ENCODE measurements around the gene MAPK8IP3. TPM values are rescaled to one million over a fixed set of nuclear protein-coding genes. Genes with fewer than 3 reads are reported as not detected.
A peak's percentile ranks its signal among the peaks of the same experiment; 100 is the strongest.

MAPK8IP3 gene, protein sequence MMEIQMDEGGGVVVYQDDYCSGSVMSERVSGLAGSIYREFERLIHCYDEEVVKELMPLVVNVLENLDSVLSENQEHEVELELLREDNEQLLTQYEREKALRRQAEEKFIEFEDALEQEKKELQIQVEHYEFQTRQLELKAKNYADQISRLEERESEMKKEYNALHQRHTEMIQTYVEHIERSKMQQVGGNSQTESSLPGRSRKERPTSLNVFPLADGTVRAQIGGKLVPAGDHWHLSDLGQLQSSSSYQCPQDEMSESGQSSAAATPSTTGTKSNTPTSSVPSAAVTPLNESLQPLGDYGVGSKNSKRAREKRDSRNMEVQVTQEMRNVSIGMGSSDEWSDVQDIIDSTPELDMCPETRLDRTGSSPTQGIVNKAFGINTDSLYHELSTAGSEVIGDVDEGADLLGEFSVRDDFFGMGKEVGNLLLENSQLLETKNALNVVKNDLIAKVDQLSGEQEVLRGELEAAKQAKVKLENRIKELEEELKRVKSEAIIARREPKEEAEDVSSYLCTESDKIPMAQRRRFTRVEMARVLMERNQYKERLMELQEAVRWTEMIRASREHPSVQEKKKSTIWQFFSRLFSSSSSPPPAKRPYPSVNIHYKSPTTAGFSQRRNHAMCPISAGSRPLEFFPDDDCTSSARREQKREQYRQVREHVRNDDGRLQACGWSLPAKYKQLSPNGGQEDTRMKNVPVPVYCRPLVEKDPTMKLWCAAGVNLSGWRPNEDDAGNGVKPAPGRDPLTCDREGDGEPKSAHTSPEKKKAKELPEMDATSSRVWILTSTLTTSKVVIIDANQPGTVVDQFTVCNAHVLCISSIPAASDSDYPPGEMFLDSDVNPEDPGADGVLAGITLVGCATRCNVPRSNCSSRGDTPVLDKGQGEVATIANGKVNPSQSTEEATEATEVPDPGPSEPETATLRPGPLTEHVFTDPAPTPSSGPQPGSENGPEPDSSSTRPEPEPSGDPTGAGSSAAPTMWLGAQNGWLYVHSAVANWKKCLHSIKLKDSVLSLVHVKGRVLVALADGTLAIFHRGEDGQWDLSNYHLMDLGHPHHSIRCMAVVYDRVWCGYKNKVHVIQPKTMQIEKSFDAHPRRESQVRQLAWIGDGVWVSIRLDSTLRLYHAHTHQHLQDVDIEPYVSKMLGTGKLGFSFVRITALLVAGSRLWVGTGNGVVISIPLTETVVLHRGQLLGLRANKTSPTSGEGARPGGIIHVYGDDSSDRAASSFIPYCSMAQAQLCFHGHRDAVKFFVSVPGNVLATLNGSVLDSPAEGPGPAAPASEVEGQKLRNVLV (N-terminal part only)
- polyA plus RNA-seq (ENCODE audit: insufficient read length in 4 of 4) = 10 to 100 TPM; 38.7 to 54.3 (median 49.1) TPM

DNA sequence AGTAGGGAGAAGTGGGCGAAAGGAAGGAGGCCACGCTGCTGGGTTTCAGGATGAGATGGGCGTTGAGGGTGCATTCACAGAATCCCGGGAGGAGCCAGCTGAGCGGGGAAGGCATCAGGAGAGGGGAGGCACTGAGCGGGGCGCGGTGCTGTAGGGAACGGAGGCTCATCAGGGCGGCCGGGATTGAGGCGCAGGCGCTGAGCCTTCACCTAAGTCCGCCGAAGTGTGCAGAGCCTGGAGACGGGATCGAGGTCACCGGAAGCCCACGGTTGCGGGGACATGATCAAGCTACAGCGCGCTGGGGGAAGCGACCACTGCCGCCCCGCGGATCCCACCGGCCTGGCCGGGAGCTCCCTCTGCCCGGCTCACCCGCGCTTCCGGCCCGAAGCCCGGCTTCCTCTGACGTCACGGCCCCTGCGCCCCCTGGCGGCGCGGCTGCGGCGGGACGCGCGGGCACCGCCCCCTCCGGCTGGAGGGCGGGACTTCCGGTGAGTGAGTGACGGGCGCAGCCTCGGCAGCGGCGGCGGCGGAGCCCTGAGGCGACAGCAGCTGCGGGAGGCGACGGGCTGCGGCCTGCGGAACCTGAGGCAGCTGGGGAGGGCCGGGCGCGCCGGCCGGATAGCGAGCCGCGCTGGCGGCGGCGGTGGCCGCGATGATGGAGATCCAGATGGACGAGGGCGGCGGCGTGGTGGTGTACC, at the start of gene MAPK8IP3:
TSS of gene MAPK8IP3 (plus strand) at position 508 of the 698 bp plus-strand sequence. CDS start at position 653, 145 bp downstream.
- DNase-seq (ENCODE audit: low read depth in 4 of 4, low spot score in 3 of 4) = peak; percentile 86 to 91 (median 86)

DNA sequence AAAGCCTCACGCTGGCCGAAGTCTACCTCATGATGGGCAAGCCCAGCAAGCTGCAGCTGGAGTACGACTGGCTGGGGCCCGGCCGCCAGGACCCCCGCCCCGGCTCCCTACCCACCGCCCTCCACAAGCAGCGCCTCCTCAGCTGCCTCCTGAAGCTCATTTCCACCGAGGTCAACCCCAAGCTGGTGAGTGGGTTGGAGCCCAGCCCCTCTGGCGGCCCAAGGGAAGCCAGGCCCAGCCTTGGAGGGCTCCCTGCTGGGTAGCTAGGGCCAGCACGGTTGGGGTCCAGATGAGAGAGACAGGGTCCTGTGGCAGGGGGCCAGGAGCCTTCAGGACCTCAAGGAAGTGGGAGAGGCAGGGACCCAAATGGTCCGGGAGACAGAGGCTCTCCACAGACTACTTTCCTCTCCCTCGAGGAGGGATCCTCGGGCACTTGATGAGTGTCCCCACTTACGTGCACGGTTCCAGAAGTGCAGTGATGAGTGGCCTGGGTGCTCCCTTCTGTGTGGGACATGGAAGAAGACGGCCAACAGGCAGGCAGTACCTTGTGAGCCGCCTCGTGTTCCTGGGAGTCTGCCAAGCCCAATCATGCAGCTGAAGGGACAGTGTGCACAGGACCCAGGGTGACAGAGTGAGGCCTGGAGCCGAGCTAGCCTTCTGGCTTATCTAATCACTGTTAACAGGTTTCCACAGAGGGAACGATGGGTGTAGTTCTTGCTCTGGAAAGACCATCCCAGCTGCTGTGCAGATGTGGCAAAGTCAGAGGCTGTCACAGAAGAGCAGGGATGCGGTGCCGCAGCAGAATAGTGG, 49.0 kb upstream of the MAPK8IP3 start:
- DNase-seq (ENCODE audit: low read depth in 4 of 4, low spot score in 3 of 4) = no peak

DNA sequence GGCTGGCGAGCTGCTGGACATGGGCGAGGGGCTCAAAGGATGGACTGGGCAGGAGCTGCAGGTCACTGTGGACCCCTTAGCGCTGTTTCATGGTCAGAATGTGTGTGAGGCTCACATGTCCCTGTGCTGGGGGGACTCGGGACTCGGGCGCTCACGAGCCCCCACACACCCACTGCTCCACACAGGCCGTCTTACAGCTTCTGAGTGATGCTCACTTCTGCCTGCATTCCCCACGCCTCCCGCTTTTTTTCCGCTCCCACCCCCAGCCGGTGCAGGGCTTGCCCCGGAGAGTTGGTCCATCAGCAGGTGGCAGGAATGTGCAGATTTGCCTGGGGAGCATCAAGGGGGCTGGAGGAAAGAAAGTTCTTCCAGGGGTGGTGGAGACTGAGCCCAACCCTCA, 48.2 kb upstream of the MAPK8IP3 start:
- DNase-seq (ENCODE audit: low read depth in 4 of 4, low spot score in 3 of 4) = no peak

DNA sequence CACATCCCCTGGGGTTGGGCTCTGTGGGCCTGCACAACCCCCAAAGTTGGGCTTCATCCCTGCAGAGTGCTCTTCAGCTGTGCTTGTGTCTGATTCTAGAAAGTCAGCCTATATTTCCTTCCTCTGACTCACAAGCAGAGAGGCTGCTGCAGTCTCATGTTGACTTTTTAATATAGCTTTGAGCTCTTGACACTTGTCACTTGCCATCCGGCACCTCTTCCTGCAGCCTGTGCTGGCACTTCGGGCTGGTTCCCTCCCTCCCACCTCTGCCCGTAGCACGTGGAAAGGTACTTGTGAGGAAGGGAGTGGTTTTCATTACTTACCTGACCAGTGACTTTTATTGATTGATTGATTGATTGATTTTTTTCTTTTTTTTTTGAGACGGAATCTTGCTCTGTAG, 47.0 kb upstream of the MAPK8IP3 start:
- DNase-seq (ENCODE audit: low read depth in 4 of 4, low spot score in 3 of 4) = no peak

DNA sequence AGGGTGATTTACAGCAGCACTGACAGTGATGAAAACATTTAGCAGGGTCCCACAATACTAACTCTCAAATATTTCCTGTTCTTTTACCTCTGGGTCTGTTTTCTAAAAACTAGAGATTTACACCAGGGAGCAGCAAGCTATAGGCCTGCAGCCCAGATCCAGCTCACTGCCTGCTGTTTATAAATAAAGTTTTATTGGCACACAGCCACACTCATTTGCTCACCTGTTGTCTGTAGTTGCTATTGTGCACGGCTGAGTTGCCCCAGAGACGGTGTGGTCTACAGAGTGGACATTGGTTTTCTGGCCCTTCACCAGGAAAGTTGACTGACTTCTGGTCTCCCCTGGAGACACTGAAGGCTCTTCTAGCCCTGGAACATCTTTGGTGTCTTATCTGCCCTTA, 44.2 kb upstream of the MAPK8IP3 start:
- DNase-seq (ENCODE audit: low read depth in 4 of 4, low spot score in 3 of 4) = no peak

DNA sequence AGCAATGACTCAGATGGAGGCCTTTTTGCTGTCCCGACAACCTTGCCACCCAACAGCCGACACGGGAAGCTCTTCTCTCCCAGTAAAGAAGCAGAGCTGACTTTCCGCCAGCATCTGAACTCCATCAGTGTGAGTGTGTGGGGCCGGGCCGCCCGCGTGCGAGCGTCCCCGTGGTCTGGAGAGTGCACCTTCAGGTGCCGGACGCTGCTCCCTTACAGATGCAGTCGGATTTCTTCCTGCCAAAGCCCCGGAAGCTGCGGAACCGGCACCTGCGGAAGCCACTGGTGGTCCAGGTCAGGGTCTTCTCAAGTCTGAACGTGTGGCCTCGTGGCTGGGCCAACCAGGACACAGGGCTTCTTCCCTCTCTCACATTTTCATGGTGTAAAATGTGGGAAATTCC, 43.5 kb upstream of the MAPK8IP3 start:
- no peak for DNase-seq (ENCODE audit: low read depth in 4 of 4, low spot score in 3 of 4)

DNA sequence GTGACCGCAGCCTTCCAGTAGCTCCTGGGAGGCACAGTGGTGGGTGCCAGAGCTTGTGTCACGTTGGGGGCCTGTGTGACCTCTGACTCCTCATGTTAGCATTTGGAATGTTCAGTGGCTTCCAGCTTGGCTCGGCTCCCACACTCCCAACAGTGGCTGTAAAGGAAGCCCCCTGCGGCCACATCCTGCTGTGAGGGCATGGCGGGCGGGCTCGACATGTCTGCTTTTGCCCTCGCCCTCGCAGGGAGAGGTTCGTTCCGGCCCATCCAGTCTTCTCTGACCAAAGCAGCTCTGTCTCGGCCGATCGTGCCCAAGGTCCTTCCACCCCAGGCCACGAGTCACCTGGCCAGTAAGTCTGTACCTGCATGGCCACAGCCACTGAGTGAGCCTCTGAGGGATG, 40.2 kb upstream of the MAPK8IP3 start:
- DNase-seq (ENCODE audit: low read depth in 4 of 4, low spot score in 3 of 4) = no peak

DNA sequence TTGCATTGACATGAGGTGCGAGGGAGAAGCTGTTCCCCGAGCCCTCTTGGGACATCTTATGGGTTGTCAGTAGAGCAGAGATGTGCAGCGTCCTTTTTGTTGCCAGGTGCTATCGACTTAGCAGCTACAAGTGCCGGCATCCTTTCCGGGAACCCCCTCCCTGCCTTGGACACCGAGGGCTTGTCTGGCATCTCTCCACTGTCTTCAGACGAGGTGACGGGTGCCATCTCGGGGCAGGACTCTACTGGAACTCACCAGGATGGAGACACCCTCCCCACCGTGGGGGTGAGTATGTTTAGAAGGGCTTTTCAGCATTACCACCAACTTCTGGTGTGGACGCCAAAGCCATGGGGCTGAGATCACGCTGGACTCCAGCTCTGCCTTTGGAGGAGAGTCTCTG, 39.7 kb upstream of the MAPK8IP3 start:
- no peak for DNase-seq (ENCODE audit: low read depth in 4 of 4, low spot score in 3 of 4)

DNA sequence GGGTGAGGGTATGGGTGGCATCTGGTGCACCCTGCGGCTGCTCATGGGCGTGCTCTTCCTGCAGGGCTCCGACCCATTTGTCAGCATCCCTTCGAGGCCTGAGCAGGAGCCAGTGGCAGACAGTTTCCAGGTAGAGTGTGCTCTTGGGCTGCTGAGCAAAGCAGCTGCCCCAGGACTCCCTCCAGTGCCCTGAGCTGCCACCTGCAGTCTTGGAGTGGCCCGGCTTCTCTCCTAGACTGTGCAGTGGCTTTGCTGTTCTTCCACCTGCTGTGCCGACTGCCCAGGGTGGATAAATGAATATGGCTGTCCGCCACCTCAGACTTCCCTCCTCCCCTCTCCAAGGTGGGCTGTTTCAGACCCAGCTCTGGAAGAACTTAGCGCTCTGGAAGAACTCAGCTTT, 38.7 kb upstream of the MAPK8IP3 start:
- DNase-seq (ENCODE audit: low read depth in 4 of 4, low spot score in 3 of 4) = no peak

DNA sequence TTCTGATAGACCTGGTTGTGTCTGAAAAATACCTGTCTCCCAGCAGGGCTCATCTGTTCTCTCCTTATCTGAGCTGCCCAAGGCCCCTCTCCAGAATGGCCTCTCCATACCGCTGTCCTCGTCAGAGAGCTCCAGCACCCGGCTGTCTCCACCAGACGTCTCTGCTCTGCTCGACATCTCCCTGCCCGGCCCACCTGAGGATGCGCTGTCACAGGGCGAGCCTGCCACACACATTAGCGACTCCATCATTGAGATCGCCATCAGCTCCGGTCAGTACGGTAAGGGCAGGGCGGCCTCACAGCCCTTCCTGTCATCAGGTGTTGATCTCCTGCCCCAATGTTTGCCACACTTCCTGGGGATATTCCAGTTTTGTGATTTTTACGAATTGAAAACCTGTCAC, 38.1 kb upstream of the MAPK8IP3 start:
- no peak for DNase-seq (ENCODE audit: low read depth in 4 of 4, low spot score in 3 of 4)

DNA sequence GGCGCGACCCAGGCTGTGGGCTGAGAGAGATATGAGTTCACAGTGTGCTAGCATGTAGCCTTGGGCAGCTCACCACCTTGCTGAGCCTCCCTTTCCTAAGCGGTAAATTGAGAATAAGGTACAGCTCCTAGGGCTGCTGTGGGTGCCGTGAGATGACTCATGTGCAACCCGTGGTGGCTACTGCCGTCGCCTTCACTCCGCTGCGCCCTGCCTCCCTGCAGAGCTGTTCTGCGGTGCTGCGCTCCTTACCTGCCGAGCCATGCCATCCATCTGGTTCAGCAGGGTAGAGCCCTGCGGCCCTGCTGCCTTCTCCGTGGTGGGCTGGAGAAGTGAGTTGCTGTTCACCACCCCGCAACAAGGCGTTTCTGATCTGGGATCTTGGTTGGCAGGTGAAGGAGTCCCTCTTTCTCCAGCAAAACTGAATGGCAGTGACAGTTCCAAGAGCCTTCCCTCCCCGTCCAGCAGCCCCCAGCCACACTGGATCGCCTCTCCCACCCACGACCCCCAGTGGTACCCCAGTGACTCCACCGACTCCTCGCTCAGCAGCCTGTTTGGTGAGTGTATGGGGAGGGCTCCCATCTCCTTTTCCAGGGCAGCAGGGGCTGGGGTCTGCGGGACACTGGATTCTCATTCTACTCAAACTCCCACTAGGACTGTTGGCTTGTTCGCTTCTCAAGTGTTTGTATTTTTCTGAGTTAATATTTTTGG, 37.2 kb upstream of the MAPK8IP3 start:
- no peak for DNase-seq (ENCODE audit: low read depth in 4 of 4, low spot score in 3 of 4)

DNA sequence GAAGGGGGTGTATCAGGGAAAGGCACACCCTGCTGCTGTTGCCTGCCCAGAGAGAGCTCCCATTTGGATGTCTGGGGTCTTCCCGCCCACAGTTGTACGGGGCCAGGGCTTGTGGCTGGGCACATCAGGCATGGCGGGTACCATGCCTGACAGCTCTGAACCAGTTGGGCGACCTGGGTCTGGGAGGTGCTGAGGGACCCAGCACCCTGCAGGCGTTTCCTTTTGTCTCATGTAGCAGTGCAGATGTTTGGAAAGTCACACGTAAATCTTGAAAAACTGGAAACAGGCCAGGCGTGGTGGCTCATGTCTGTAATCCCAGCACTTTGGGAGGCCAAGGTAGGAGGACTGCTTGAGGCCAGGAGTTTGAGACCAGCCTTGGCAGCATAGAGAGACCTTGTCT, 36.3 kb upstream of the MAPK8IP3 start:
- no peak for DNase-seq (ENCODE audit: low read depth in 4 of 4, low spot score in 3 of 4)

DNA sequence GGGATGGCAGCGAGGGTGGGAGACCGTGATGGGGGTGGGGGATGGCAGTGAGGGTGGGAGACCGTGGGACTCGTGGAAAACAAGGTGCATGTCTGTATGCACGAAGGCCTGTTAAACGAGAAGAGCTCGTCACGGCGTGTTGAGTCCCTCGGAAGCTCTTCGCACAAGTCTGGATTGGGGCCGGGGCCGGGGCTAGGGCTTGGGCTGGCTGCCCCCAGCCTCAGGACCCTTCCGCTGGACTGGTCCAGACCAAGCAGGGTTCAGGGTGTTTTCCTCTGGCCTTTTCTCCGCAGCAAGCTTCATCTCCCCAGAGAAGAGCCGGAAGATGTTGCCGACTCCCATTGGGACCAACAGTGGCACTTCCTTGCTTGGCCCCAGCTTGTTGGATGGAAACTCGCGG, 35.6 kb upstream of the MAPK8IP3 start:
- DNase-seq (ENCODE audit: low read depth in 4 of 4, low spot score in 3 of 4) = no peak

DNA sequence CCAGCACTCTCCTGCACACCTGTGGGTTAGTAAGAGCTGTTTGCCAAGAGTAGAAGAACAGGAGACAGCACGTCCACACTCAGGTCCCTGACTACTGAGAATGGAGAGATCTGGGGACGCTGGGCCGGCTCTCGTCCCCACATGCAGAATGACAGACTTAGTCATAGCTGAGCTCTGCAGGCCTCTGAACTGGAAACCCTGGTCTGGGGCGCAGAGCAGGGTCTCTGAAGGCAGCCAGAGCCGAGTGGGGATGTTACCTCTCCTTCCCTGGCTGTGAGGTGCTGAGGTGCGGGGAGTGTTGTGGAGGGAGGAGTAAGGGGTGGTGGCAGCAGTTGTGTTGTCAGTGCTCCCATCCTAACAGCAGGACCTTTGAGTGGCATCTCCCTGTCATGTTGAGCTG, 35.1 kb upstream of the MAPK8IP3 start:
- no peak for DNase-seq (ENCODE audit: low read depth in 4 of 4, low spot score in 3 of 4)

DNA sequence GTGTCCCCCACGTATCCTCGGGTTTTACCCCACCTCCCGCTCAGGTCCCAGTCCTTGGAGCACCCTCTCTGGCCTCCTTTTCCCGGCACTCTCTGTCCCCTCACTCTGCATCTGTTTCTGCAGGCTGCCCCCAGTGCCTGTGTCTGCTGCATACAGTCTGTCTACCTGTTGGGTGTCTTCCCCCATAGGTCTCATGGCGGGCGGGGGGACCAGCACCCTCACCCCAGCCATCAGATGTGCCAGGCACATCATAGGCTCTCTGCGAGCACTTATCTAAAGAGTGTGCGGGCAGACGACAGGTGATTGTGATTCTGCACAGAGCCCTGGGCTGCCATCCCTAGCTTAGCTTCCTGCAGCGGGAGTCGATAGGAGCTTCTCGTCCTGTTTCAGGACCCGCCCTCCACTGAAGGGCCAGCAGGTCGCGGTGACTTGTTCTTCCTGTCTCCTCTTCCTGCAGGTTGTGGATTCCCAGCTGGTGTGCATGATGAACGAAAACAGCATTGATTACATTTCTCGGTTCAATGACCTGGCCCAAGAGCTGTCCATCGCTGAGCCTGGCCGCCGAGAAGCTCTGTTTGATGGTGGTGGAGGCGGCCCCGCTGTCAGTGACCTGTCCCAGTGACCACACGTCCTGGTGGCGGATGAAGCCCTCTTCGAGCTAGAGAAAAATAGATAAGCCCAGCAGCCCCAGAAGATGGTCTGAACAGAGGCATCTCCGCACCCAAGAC, 32.4 kb upstream of the MAPK8IP3 start:
- DNase-seq (ENCODE audit: low read depth in 4 of 4, low spot score in 3 of 4) = no peak

DNA sequence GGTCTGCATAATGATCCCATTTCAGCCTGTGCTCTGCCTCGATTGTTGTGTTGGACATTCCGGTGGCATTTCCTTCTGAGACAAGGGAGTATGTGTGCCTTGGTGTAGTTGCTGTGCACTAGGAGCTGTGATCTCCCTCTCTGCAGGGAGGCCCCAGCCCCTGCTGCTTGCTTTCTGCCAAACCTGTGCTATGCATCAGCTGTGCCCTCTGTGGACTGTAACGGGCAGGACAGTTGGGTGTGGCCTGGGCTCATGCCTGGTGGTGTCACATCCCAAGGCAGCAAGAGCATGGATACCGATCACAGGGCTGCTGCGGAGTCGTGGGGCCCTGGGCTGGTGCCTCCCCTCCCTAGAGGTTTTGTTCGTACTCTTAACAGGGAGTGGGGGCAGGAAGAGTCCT, 31.7 kb upstream of the MAPK8IP3 start:
- DNase-seq (ENCODE audit: low read depth in 4 of 4, low spot score in 3 of 4) = no peak

DNA sequence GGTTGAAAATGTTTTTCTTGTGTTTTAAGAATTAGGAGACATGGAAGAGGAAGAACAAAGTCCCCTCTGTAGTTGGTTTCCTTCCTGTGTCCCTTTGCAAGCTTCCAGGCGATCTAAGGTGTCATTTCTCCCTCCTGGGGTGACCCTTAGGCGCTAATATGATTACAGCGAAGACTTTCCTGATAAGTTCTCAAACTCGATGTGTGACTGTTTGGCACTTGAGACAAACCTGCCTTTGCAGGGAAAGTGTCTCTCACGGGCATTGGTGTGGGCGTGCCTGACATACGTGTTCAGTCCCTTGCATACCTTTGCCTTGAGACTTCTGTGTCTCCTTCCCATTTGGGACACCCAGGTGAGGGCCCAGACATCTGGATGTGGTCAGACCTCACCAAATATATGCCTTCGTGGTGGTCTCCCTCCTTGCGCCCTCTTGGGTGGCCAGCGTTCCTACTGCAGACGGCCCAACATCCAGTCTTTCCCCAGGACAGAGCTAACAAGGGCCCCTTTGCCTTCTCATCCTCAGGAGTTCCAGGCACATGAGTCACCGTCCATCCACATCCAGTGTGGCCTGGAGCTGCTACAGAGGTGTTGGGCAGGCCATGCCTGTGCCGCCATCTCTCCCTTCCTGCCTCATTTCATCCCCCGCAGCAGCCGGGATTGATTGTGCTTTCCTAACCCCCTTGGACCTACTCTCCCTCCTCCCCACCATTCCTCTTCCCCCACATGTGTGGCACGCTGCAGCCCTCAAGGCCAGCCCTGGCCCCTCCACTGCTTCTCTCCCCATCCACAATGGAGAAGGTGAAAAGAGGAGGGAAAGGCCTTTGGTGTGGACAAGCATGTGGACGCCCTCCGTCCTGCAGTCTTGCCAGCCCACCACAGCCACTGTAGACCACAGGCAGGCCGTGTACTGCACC, 31.0 kb upstream of the MAPK8IP3 start:
- DNase-seq (ENCODE audit: low read depth in 4 of 4, low spot score in 3 of 4) = no peak

Data from right renal pelvis (tissue), 4 donors.